Astrocyte of the cerebellum (primary cell): ENCODE measurements around the gene SMARCC1.

Experiments used
- DNase-seq: peaks from one replicate; pipeline ENCODE4 v3.0.0-alpha.2; 2011; ENCODE audit warnings: low read depth
- H3K4me3 ChIP-seq: 2 replicates; pipeline ENCODE4 v1.5.1; 2011; ENCODE audit warnings: mild to moderate bottlenecking, low read depth, low read length, moderate library complexity
- in situ Hi-C: cut with HindIII; loops from 2 replicates; pipeline ENCODE4 v1.10.0; 2017; ENCODE audit warnings: low sequenced_read_pairs
- TF ChIP-seq, protein P1 (sequence below): IDR thresholded peaks from 2 replicates; pipeline ENCODE4 v1.5.1; 2012; ENCODE audit warnings: low read length, low read depth, moderate library complexity, mild to moderate bottlenecking; ENCODE audit errors: missing control alignments

The SMARCC1 gene

DNA sequence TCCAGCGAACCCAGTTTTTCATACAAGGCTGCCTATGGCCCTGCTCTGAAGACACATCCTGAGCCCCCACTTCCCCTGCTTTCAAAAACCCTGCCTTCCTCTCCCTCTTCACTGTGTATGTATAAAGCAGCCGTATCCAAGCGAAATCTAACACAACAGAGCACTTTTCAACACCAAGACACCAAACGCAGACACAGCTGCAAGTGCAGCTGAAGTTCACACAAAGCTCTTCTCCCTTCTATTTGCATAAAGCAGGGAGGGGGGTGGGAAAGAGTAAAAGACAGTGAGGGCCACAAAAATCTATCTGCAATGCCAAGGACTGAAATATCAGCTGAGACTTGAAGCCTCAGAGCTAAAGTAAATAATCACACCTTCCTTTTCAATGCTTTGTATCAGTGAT lies 168.0 kb downstream of the SMARCC1 start:
- in situ Hi-C loops: no loop called here

DNA sequence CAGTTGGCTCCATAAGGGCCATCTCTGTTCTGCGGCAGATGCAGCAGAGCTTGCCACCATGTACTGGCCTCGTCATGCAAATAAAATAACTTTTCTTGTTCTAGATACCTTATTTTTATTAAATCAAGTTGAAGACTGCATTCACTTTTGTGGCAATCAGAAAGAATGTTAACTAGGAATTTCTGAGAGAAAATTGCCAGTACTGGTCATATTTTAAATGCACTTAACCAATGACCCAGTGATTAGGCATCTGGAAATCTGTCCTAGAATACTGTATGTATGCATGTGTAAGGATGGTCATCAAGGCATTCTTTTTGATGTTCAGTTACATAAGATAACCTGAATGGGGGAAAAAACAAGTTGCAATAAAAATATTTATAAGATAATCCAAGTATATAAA lies 168.8 kb downstream of the SMARCC1 start:
- no peak for DNase-seq
- H3K4me3 ChIP-seq: no peak overlapping the region
- in situ Hi-C loops: no loop called here
- TF ChIP-seq, protein P1, sequence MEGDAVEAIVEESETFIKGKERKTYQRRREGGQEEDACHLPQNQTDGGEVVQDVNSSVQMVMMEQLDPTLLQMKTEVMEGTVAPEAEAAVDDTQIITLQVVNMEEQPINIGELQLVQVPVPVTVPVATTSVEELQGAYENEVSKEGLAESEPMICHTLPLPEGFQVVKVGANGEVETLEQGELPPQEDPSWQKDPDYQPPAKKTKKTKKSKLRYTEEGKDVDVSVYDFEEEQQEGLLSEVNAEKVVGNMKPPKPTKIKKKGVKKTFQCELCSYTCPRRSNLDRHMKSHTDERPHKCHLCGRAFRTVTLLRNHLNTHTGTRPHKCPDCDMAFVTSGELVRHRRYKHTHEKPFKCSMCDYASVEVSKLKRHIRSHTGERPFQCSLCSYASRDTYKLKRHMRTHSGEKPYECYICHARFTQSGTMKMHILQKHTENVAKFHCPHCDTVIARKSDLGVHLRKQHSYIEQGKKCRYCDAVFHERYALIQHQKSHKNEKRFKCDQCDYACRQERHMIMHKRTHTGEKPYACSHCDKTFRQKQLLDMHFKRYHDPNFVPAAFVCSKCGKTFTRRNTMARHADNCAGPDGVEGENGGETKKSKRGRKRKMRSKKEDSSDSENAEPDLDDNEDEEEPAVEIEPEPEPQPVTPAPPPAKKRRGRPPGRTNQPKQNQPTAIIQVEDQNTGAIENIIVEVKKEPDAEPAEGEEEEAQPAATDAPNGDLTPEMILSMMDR: no peak

More for the DNA sequence above, 168.0 kb downstream of the SMARCC1 start:
- TF ChIP-seq, protein P1: no peak
- no peak overlapping the region for H3K4me3 ChIP-seq
- DNase-seq: no peak

GRCh38 chr3:47612178-47612577 lies 169.5 kb downstream of the SMARCC1 start:
- TF ChIP-seq, protein P1: no peak
- DNase-seq: peak; percentile 34
- in situ Hi-C loops: no loop called here
- no peak overlapping the region for H3K4me3 ChIP-seq

- no peak overlapping the region for H3K4me3 ChIP-seq
- TF ChIP-seq, protein P1: no peak
- in situ Hi-C loops: no loop called here
- no peak for DNase-seq
Measured at GRCh38 chr3:47611576-47611975, 170.1 kb downstream of the SMARCC1 start.

DNA sequence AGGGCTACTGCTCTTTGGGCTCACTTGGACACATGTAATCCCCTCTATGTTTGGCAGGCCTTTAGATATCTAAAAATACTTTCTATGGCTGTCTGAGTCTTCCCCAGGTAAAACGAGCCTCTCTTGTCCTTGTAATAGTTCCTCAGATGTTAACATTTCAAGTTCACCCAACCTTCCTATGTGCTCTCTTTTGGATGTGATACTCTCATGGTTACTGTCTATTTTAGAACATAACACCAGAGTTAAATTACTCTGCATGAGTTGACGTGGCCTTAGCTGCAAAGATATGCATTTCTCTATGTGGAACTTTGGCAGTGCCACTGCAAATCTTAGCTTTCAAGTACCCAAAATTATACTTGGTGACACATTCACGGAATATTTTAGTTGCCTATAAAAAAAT lies 171.1 kb downstream of the SMARCC1 start:
- TF ChIP-seq, protein P1: no peak
- in situ Hi-C loops: no loop called here
- DNase-seq: no peak
- H3K4me3 ChIP-seq: no peak overlapping the region

DNA sequence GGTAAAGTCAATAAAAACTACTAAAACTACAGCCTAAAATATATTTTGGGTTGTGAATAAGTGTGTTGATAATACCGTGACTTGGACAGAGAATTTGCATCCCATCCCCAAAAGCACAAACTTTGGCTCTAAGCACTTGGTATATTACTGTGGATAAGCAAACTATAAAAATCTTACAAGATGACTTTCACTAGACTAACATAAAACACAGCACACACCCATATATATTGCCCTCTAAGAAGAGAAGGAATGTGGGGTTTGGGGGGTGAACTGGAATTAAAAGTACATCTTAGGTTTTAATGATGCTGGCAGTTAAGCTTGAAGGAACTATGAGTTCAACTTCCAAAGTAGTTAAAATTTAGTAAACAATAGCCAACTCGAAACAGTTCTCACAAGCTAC lies 174.4 kb downstream of the SMARCC1 start:
- DNase-seq: no peak
- in situ Hi-C loops: no loop called here
- TF ChIP-seq, protein P1: no peak
- no peak overlapping the region for H3K4me3 ChIP-seq

- in situ Hi-C loops: no loop called here
- TF ChIP-seq, protein P1: no peak
- no peak for DNase-seq
- no peak overlapping the region for H3K4me3 ChIP-seq
Measured at GRCh38 chr3:47606165-47606564, 175.5 kb downstream of the SMARCC1 start.
